Thoracic aorta (tissue), 2 donors: ENCODE measurements around the gene SLC4A2. TPM values are rescaled to one million over a fixed set of nuclear protein-coding genes. Genes with fewer than 3 reads are reported as not detected.
A peak's percentile ranks its signal among the peaks of the same experiment; 100 is the strongest.

Source experiments
- ATAC-seq: fragments of 150-250 bp; one replicate; pipeline ENCODE4 v1.8.0; 2017; ENCODE audit warnings: low read depth; ENCODE audit not compliant: insufficient number of reproducible peaks, low FRiP score
- DNase-seq: peaks from one replicate; pipeline ENCODE4 v3.0.0-alpha.2; 2020; ENCODE audit warnings: low spot score
- H3K27ac ChIP-seq, 2 donors: fragments of 200-600 bp; sonication (generic); 1 replicate in 1 of 2; 2 replicates in 1 of 2; pipeline ENCODE4 v1.5.1; 2016; ENCODE audit warnings: mild to moderate bottlenecking in 2 of 2, moderate library complexity in 2 of 2
- H3K27me3 ChIP-seq: fragments of 200-600 bp; sonication (generic); replicated peaks from 2 replicates; pipeline ENCODE4 v1.6.0; 2016; ENCODE audit warnings: mild to moderate bottlenecking; ENCODE audit not compliant: insufficient read depth
- H3K36me3 ChIP-seq: fragments of 200-600 bp; sonication (generic); one replicate; pipeline ENCODE4 v1.5.1; 2016
- H3K4me1 ChIP-seq, 2 donors: fragments of 200-600 bp; sonication (generic); 1 replicate in 1 of 2; 2 replicates in 1 of 2; pipeline versions ENCODE4 v1.5.1 to v1.6.0; 2016; ENCODE audit warnings: low read depth in 2 of 2, mild to moderate bottlenecking in 1 of 2; ENCODE audit not compliant: control insufficient read depth in 1 of 2
- H3K4me3 ChIP-seq: fragments of 200-600 bp; sonication (generic); 2 replicates; pipeline ENCODE4 v1.5.1; 2016; ENCODE audit warnings: mild to moderate bottlenecking
- H3K9me3 ChIP-seq: fragments of 200-600 bp; sonication (generic); 2 replicates; pipeline ENCODE4 v1.5.1; 2016
- CTCF ChIP-seq: fragments of 200-600 bp; sonication (generic); IDR thresholded peaks from one replicate; pipeline ENCODE4 v1.5.1; 2019; ENCODE audit warnings: antibody characterized with exemption
- total RNA-seq, 2 donors: library from RNA; depleted of rRNA; stranded (reverse); fragments of >200 nt; gene quantifications; one replicate each; pipeline versions ENCODE4 v1.1.0 to v1.2.3, GENCODE V29; 2016

Gene SLC4A2
- total RNA-seq, 2 donors from 2014 or later, result 89.1 to 119 TPM

- TF ChIP-seq CTCF, result no peak
- ATAC-seq (no peak), DNase-seq (no peak)
- no peaks in the 10 kb centered on the region for H3K9me3 ChIP-seq
- peaks cover 31 to 55% of the 10 kb centered on the region in 2 donors for H3K4me1 ChIP-seq
- no peaks in the 10 kb centered on the region for H3K36me3 ChIP-seq
- H3K27ac ChIP-seq, result peak overlapping the region; percentile 96 to 99
- H3K4me3 ChIP-seq, result peak overlapping the region; percentile 98
- no peaks in the 10 kb centered on the region for H3K27me3 ChIP-seq
Observed at GRCh38 chr7:151082141-151083070, 23.0 kb downstream of the SLC4A2 start.

DNA sequence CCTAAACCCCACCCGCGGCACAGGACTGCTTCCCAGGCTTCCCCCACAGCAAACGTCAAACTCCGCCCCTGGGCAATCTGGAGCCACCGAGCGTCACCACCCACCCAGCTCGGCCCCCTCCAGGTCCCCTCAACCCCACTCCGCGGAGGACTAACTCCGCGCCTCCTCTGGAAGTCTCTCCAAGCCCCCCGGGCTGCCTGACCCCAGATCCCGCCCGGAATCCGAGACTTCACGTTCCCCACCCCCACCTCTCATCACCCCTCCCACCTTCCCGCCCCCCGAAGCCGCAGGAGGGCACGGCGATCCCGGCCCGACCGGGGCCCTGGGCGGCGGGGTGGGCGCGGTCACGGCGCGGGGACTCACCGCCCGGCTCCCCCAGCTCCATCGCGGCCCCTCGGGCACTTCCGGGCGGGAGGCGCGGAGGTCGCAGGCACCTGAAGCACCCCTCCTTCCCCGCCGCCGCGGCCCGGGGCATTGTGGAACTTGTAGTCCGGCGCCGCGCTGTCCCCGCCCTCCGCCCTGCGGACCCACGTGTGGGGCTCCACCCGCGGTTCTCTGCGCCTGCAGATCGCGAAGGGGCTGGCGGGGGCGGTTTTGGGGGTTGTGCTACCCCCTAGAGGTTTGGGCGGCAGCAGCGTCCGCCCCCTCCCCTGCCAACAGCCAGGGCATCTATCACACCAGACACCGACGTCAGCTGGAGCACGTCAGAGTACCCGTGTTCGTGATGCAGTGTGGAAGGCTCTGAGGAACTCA lies 23.9 kb downstream of the SLC4A2 start, which contains the start of gene TMUB1:
TSS of gene TMUB1 (minus strand) at position 423 of the 753 bp plus-strand sequence. CDS start 930 bp downstream, outside the sequence.
- Histone ChIP-seq H3K27me3 (no peaks in the 10 kb centered on the region), H3K36me3 (no peaks in the 10 kb centered on the region), H3K27ac (peak within 1 kb of the TSS; percentile 96 to 99), H3K9me3 (no peaks in the 10 kb centered on the region), H3K4me1 (peaks cover 37 to 63% of the 10 kb centered on the region in 2 donors), H3K4me3 (peak within 1 kb of the TSS; percentile 98)
- no peak for DNase-seq
- ATAC-seq, result no peak
- no peak for TF ChIP-seq CTCF

DNA sequence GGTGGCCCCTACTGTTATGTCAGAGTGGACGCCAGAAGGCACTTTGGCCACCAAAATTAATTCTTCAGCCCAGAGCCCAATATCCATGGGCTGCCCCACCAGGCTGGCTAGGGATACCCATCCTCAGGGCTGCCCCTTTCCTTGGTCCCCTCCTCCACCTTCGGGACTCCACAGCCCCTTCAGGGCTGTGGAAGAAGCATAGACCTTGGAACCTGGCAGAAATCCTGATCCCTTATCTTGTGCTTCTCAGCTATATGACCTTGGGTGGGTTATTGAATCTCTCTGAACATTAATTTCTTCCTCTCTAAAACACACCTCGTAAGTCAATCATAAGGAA lies 24.4 kb downstream of the SLC4A2 start:
- no peaks in the 10 kb centered on the region for H3K9me3 ChIP-seq
- H3K36me3 ChIP-seq, result no peaks in the 10 kb centered on the region
- H3K4me3 ChIP-seq, result peak overlapping the region; percentile 98
- H3K4me1 ChIP-seq, result peaks cover 40 to 63% of the 10 kb centered on the region in 2 donors
- DNase-seq (no peak), ATAC-seq (no peak)
- peak overlapping the region in 1 of 2 donors; percentile 99 for H3K27ac ChIP-seq
- TF ChIP-seq CTCF, result no peak
- no peaks in the 10 kb centered on the region for H3K27me3 ChIP-seq

DNA sequence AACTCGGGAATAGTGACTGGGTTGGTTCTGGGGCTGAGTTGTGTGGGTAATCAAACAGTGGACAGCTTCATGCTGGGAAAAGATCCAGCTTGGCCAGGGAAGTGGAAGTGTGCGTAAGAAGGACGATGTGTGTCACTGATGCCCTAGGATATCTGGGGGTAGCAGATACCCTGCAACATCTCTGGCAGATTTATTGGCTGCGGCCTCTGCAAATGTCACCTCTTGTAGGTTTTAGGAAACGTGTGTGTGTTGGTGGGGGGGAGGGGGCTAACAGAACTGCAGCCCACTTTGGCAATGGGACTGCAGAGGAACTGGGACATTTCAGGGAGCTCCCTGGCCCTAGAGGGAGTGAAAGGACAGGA lies 25.9 kb downstream of the SLC4A2 start:
- H3K4me3 ChIP-seq, result peak overlapping the region; percentile 76
- H3K4me1 ChIP-seq, result peaks cover 37 to 62% of the 10 kb centered on the region in 2 donors

More for the DNA sequence above, 25.9 kb downstream of the SLC4A2 start:
- Histone ChIP-seq H3K27me3 (no peaks in the 10 kb centered on the region), H3K36me3 (no peaks in the 10 kb centered on the region), H3K9me3 (no peaks in the 10 kb centered on the region), H3K27ac (peak overlapping the region; percentile 53 to 87)
- DNase-seq (no peak), ATAC-seq (no peak)
- no peak for TF ChIP-seq CTCF
